Measurements from ENCODE around the gene CYP2A7.

The CYP2A7 gene

GRCh38 chr19:40893112-40893511 is 11.1 kb upstream of the CYP2A7 start (continued):
- TF ChIP-seq PATZ1 (CRISPR knock-in tag; IDR thresholded peaks at IDR 0.05; ENCODE audit: borderline replicate concordance) = no peak
- TF ChIP-seq CSRNP3 (CRISPR knock-in tag; IDR thresholded peaks at IDR 0.05) = no peak
- no peak for TF ChIP-seq CSDC2 (CRISPR knock-in tag; IDR thresholded peaks at IDR 0.05)

- no peak for TF ChIP-seq CREB5 (CRISPR knock-in tag; IDR thresholded peaks at IDR 0.05; ENCODE audit: low read depth)
- no peak for TF ChIP-seq OSR1 (CRISPR knock-in tag; IDR thresholded peaks at IDR 0.05)
- no peak for TF ChIP-seq ESRRG (CRISPR knock-in tag; IDR thresholded peaks at IDR 0.05)
- TF ChIP-seq ZNF8 (CRISPR knock-in tag; IDR thresholded peaks at IDR 0.05) = no peak
- no peak for TF ChIP-seq CSDC2 (CRISPR knock-in tag; IDR thresholded peaks at IDR 0.05)
- no peak for TF ChIP-seq ZC3H10 (CRISPR knock-in tag; IDR thresholded peaks at IDR 0.05)
- TF ChIP-seq GLIS3 (CRISPR knock-in tag; IDR thresholded peaks at IDR 0.05) = no peak
- no peak for TF ChIP-seq RARB (CRISPR knock-in tag; IDR thresholded peaks at IDR 0.05)
- TF ChIP-seq TCF4 (CRISPR knock-in tag; IDR thresholded peaks at IDR 0.05; ENCODE audit: borderline replicate concordance) = no peak
- TF ChIP-seq ZFP3 (CRISPR knock-in tag; IDR thresholded peaks at IDR 0.05) = no peak
- no peak for TF ChIP-seq CSRNP3 (CRISPR knock-in tag; IDR thresholded peaks at IDR 0.05)
- no peak for TF ChIP-seq TSHZ2 (CRISPR knock-in tag; IDR thresholded peaks at IDR 0.05)
- ATAC-seq = no peak
Observed at GRCh38 chr19:40889366-40889765, 7.3 kb upstream of the CYP2A7 start.

GRCh38 chr19:40888191-40888590 is 6.2 kb upstream of the CYP2A7 start:
- no peak for ATAC-seq
- no peak for TF ChIP-seq ZNF8 (CRISPR knock-in tag; IDR thresholded peaks at IDR 0.05)
- no peak for TF ChIP-seq ARNTL (CRISPR knock-in tag; IDR thresholded peaks at IDR 0.05; ENCODE audit: borderline replicate concordance, low read depth)
- no peak for TF ChIP-seq ZFP30 (CRISPR knock-in tag; IDR thresholded peaks at IDR 0.05)
- no peak for TF ChIP-seq SNAI2 (CRISPR knock-in tag; IDR thresholded peaks at IDR 0.05)
- no peak for TF ChIP-seq ZNF565 (CRISPR knock-in tag; conservative IDR thresholded peaks at IDR 0.05; ENCODE audit: low read depth)
- no peak for TF ChIP-seq PATZ1 (CRISPR knock-in tag; IDR thresholded peaks at IDR 0.05; ENCODE audit: borderline replicate concordance)
- no peak for TF ChIP-seq ZC3H10 (CRISPR knock-in tag; IDR thresholded peaks at IDR 0.05)
- TF ChIP-seq GLIS3 (CRISPR knock-in tag; IDR thresholded peaks at IDR 0.05) = no peak
- no peak for TF ChIP-seq ZNF70 (CRISPR knock-in tag; IDR thresholded peaks at IDR 0.05)
- TF ChIP-seq BACH2 (CRISPR knock-in tag; IDR thresholded peaks at IDR 0.05; ENCODE audit: borderline replicate concordance) = no peak
- no peak for TF ChIP-seq ESRRG (CRISPR knock-in tag; IDR thresholded peaks at IDR 0.05)
- TF ChIP-seq POU6F1 (CRISPR knock-in tag; IDR thresholded peaks at IDR 0.05; ENCODE audit: borderline replicate concordance, low read depth) = no peak
- no peak for TF ChIP-seq TSHZ2 (CRISPR knock-in tag; IDR thresholded peaks at IDR 0.05)
- TF ChIP-seq CREB5 (CRISPR knock-in tag; IDR thresholded peaks at IDR 0.05; ENCODE audit: low read depth) = no peak
- TF ChIP-seq CSDC2 (CRISPR knock-in tag; IDR thresholded peaks at IDR 0.05) = no peak

All from SK-N-SH treated with all-trans-retinoic acid at 6 μM for 48 hours (cell line).